H1 (cell line): Measurements from ENCODE around the gene EGR1. TPM values are rescaled to one million over a fixed set of nuclear protein-coding genes. Genes with fewer than 3 reads are reported as not detected.
A peak's percentile ranks its signal among the peaks of the same experiment; 100 is the strongest.

Source experiments
- CTCF ChIA-PET: fragments of 300-600 bp; sonication (Branson Sonifier 250); formaldehyde crosslinking; loops from one replicate; lab custom pipeline; 2021; ENCODE audit not compliant: partially characterized antibody; lab: Charles Lee
- POLR2A ChIA-PET: fragments of 300-600 bp; sonication (Branson Sonifier 250); formaldehyde crosslinking; loops from one replicate; lab custom pipeline; 2021; ENCODE audit warnings: inconsistent platforms; ENCODE audit not compliant: partially characterized antibody; lab: Charles Lee
- DNase-seq, 2 experiments: peaks; one replicate each; pipeline versions ENCODE4 v3.0.0 to v3.0.0-alpha.2; 2010 to 2022; ENCODE audit warnings: low spot score in 2 of 2, low read depth in 1 of 2, mixed read lengths in 1 of 2
- FAIRE-seq: peaks from 2 replicates; lab custom pipeline; 2011; peaks lifted over from hg19 to GRCh38; lab: Jason Lieb, UNC
- H2AFZ ChIP-seq: 2 replicates; pipeline ENCODE4 v1.8.1; 2012; ENCODE audit warnings: low read length, inconsistent platforms
- H2AK5ac ChIP-seq: 2 replicates; pipeline ENCODE4 v1.6.1; 2013; ENCODE audit warnings: low read depth, low read length
- H2BK120ac ChIP-seq: replicated peaks from 2 replicates; pipeline ENCODE3; 2013; ENCODE audit warnings: low read depth, low read length, inconsistent platforms
- H2BK12ac ChIP-seq: 2 replicates; pipeline ENCODE4 v1.6.1; 2013; ENCODE audit warnings: low read depth, low read length
- H2BK15ac ChIP-seq: 2 replicates; pipeline ENCODE4 v1.6.1; 2013; ENCODE audit warnings: low read length
- H2BK20ac ChIP-seq: 2 replicates; pipeline ENCODE4 v1.6.1; 2013; ENCODE audit warnings: low read length
- H2BK5ac ChIP-seq: 2 replicates; pipeline ENCODE4 v1.6.1; 2013; ENCODE audit warnings: low read depth, low read length
- H3K14ac ChIP-seq: 2 replicates; pipeline ENCODE4 v1.6.1; 2013; ENCODE audit warnings: inconsistent platforms; ENCODE audit not compliant: insufficient read length
- H3K18ac ChIP-seq: 2 replicates; pipeline ENCODE4 v1.6.1; 2013; ENCODE audit warnings: low read length; ENCODE audit errors: extremely low read depth
- H3K23ac ChIP-seq: 2 replicates; pipeline ENCODE4 v1.6.1; 2013; ENCODE audit warnings: inconsistent platforms; ENCODE audit not compliant: insufficient read length
- H3K23me2 ChIP-seq: 2 replicates; pipeline ENCODE4 v1.6.1; 2013; ENCODE audit warnings: low read depth, low read length
- H3K27ac ChIP-seq: 2 replicates; pipeline ENCODE4 v1.6.1; 2011; ENCODE audit warnings: low read depth, low read length, inconsistent platforms
- H3K27me3 ChIP-seq, 4 experiments: replicated peaks in 1 of 4; 1 replicate in 1 of 4; 2 replicates in 3 of 4; pipeline versions ENCODE4 v1.6.1 to v1.8.1; 2011 to 2013; ENCODE audit warnings: low read length in 3 of 4, mild to moderate bottlenecking in 3 of 4, inconsistent platforms in 2 of 4, mixed read lengths in 2 of 4, moderate library complexity in 1 of 4; ENCODE audit not compliant: control insufficient read depth in 3 of 4, insufficient read depth in 3 of 4; ENCODE audit errors: extremely low read depth in 1 of 4
- H3K36me3 ChIP-seq, 4 experiments: 2 replicates each; pipeline versions ENCODE4 v1.6.1 to v1.8.1; 2011 to 2013; ENCODE audit warnings: mild to moderate bottlenecking in 4 of 4, low read length in 3 of 4, moderate library complexity in 2 of 4, control low read depth in 1 of 4, inconsistent platforms in 1 of 4; ENCODE audit not compliant: insufficient read depth in 4 of 4, control insufficient read depth in 2 of 4
- H3K4ac ChIP-seq: replicated peaks from 2 replicates; pipeline ENCODE3; 2013; ENCODE audit warnings: low read length, low read depth, mixed read lengths, inconsistent platforms; ENCODE audit not compliant: insufficient read length
- H3K4me1 ChIP-seq, 4 experiments: replicated peaks in 1 of 4; 1 replicate in 1 of 4; 2 replicates in 3 of 4; pipeline versions ENCODE4 v1.6.1 to v1.8.1; 2011 to 2013; ENCODE audit warnings: low read length in 3 of 4, inconsistent platforms in 2 of 4, mixed read lengths in 1 of 4; ENCODE audit not compliant: insufficient read depth in 4 of 4, control insufficient read depth in 3 of 4
- H3K4me2 ChIP-seq, 2 experiments: 2 replicates each; pipeline versions ENCODE4 v1.6.1 to v1.8.1; 2011 to 2013; ENCODE audit warnings: low read depth in 2 of 2, low read length in 2 of 2, control low read depth in 1 of 2, inconsistent platforms in 1 of 2, mild to moderate bottlenecking in 1 of 2; ENCODE audit not compliant: insufficient read depth in 1 of 2
- H3K4me3 ChIP-seq, 4 experiments: fragments of 200-600, 300-600 bp in 1 of 4; sonication (generic), shearing (Covaris generic), sonication (Bioruptor Twin) in 1 of 4; 2 replicates each; pipeline versions ENCODE4 v1.5.1 to v1.8.1; 2011 to 2016; ENCODE audit warnings: low read length in 4 of 4, low read depth in 3 of 4, control low read depth in 2 of 4, inconsistent platforms in 2 of 4, mild to moderate bottlenecking in 2 of 4, mixed read lengths in 1 of 4, moderate library complexity in 1 of 4; ENCODE audit not compliant: insufficient read depth in 2 of 4; ENCODE audit errors: extremely low read depth in 1 of 4
- H3K56ac ChIP-seq: replicated peaks from 2 replicates; pipeline ENCODE3; 2013; ENCODE audit warnings: low read depth, mild to moderate bottlenecking, mixed read lengths, low read length, inconsistent platforms; ENCODE audit not compliant: insufficient read length
- H3K79me1 ChIP-seq: 2 replicates; pipeline ENCODE4 v1.6.1; 2013; ENCODE audit warnings: low read depth, low read length, control low read depth
- H3K79me2 ChIP-seq, 2 experiments: 2 replicates each; pipeline versions ENCODE4 v1.6.1 to v1.8.1; 2012 to 2013; ENCODE audit warnings: low read length in 2 of 2, mild to moderate bottlenecking in 2 of 2, inconsistent platforms in 1 of 2; ENCODE audit not compliant: insufficient read depth in 2 of 2, control insufficient read depth in 1 of 2
- H3K9ac ChIP-seq, 4 experiments: replicated peaks in 1 of 4; 1 replicate in 1 of 4; 2 replicates in 3 of 4; pipeline versions ENCODE4 v1.6.1 to v1.8.1; 2011 to 2013; ENCODE audit warnings: low read depth in 3 of 4, low read length in 3 of 4, control low read depth in 2 of 4, mild to moderate bottlenecking in 2 of 4, moderate library complexity in 2 of 4, inconsistent platforms in 1 of 4; ENCODE audit errors: extremely low read depth in 1 of 4
- H3K9me3 ChIP-seq, 2 experiments: 2 replicates each; pipeline versions ENCODE4 v1.6.1 to v1.8.1; 2012 to 2013; ENCODE audit warnings: mild to moderate bottlenecking in 2 of 2, moderate library complexity in 2 of 2, control low read depth in 1 of 2, inconsistent platforms in 1 of 2, low read depth in 1 of 2, low read length in 1 of 2, mixed read lengths in 1 of 2; ENCODE audit not compliant: insufficient read depth in 2 of 2
- H4K20me1 ChIP-seq, 2 experiments: replicated peaks in 1 of 2; 2 replicates each; pipeline versions ENCODE3 to v1.8.1; 2011 to 2013; ENCODE audit warnings: inconsistent platforms in 2 of 2, low read length in 2 of 2, mild to moderate bottlenecking in 1 of 2; ENCODE audit not compliant: insufficient read depth in 2 of 2, control insufficient read depth in 1 of 2
- H4K5ac ChIP-seq: 2 replicates; pipeline ENCODE4 v1.6.1; 2013; ENCODE audit warnings: low read length, low read depth, mixed read lengths, inconsistent platforms; ENCODE audit not compliant: insufficient read length
- H4K8ac ChIP-seq: 2 replicates; pipeline ENCODE4 v1.8.0; 2013; ENCODE audit warnings: mild to moderate bottlenecking, moderate library complexity, low read length, inconsistent platforms; ENCODE audit not compliant: insufficient read depth; ENCODE audit errors: extremely low read depth
- H4K91ac ChIP-seq: replicated peaks from 2 replicates; pipeline ENCODE3; 2013; ENCODE audit warnings: low read length, mixed read lengths, inconsistent platforms; ENCODE audit not compliant: insufficient read length
- ATF2 ChIP-seq: IDR thresholded peaks from 2 replicates; pipeline ENCODE4 v1.6.1; 2012; ENCODE audit warnings: low read length, inconsistent platforms
- KDM5A ChIP-seq: fragments of 200-600 bp; IDR thresholded peaks from 2 replicates; pipeline ENCODE4 v1.7.1; 2012; ENCODE audit warnings: mild to moderate bottlenecking, low read length, inconsistent platforms, mixed read lengths
- POLR2A ChIP-seq, 2 experiments: IDR thresholded peaks; 1 replicate in 1 of 2; 2 replicates in 1 of 2; pipeline ENCODE4 v1.6.1; 2011; ENCODE audit warnings: low read depth in 2 of 2, low read length in 2 of 2, mild to moderate bottlenecking in 2 of 2; ENCODE audit errors: control extremely low read depth in 1 of 2
- RAD21 ChIP-seq, 2 experiments: IDR thresholded peaks in 1 of 2; conservative IDR thresholded peaks in 1 of 2; 2 replicates each; pipeline ENCODE4 v1.6.1; 2011; ENCODE audit warnings: low read depth in 2 of 2, low read length in 2 of 2, improper control_type of control experiment in 1 of 2, inconsistent platforms in 1 of 2, mild to moderate bottlenecking in 1 of 2, moderate library complexity in 1 of 2
- ZNF274 ChIP-seq: IDR thresholded peaks from 2 replicates; pipeline ENCODE4 v1.7.0; 2012; ENCODE audit warnings: low read length, borderline replicate concordance; ENCODE audit errors: extremely low read depth
- WGBS, 2 experiments: shearing (Covaris generic) in 1 of 2; methylation state at CpG; one replicate each; pipeline versions ENCODE4 v1.1.6 to v1.1.7; 2013 to 2015; ENCODE audit warnings: low lambda C conversion rate in 2 of 2, mixed read lengths in 2 of 2, inconsistent platforms in 1 of 2, low coverage in 1 of 2, missing lambda C conversion rate in 1 of 2; ENCODE audit not compliant: insufficient replicate concordance in 2 of 2, insufficient coverage in 1 of 2, insufficient read length in 1 of 2; ENCODE audit errors: extremely low coverage in 1 of 2, missing lambda C conversion rate in 1 of 2; 5-methylcytosine and 5-hydroxymethylcytosine counted together
- polyA plus RNA-seq, 7 experiments: library from polyadenylated mRNA; depleted of rRNA in 3 of 7; stranded (reverse) in 5 of 7; unstranded in 2 of 7; fragments of >200 nt in 5 of 7; fragments of 200-250 nt in 2 of 7; gene quantifications; 1 replicate in 5 of 7; 2 replicates in 1 of 7; 4 replicates in 1 of 7; pipeline versions ENCODE4 v1.2.1 to v1.2.3, GENCODE V29; 2011 to 2013; ENCODE audit warnings: missing spikeins in 2 of 7, mixed read lengths in 2 of 7
- total RNA-seq: library from RNA; stranded (reverse); fragmentation: NEBNext Ultra II Directional; extraction: Animal tissue kit (Norgen Biotek cat#: 25700); gene quantifications from 2 replicates; pipeline ENCODE4 v1.2.1, GENCODE V29; 2021
- TF ChIP-seq, protein P1 (sequence below), 3 experiments: IDR thresholded peaks; 1 replicate in 2 of 3; 2 replicates in 1 of 3; pipeline versions ENCODE4 v1.5.1 to v1.6.1; 2011; ENCODE audit warnings: low read length in 3 of 3, mild to moderate bottlenecking in 3 of 3, inconsistent platforms in 2 of 3, low read depth in 1 of 3, moderate library complexity in 1 of 3; ENCODE audit not compliant: insufficient read depth in 1 of 3; ENCODE audit errors: control extremely low read depth in 1 of 3

Gene EGR1
- total and polyA plus RNA-seq, 2 of the 8 experiments (the other 6 are each of a cell fraction or from before 2014, with no cell fraction given): 16.2 to 35.5 TPM

DNA sequence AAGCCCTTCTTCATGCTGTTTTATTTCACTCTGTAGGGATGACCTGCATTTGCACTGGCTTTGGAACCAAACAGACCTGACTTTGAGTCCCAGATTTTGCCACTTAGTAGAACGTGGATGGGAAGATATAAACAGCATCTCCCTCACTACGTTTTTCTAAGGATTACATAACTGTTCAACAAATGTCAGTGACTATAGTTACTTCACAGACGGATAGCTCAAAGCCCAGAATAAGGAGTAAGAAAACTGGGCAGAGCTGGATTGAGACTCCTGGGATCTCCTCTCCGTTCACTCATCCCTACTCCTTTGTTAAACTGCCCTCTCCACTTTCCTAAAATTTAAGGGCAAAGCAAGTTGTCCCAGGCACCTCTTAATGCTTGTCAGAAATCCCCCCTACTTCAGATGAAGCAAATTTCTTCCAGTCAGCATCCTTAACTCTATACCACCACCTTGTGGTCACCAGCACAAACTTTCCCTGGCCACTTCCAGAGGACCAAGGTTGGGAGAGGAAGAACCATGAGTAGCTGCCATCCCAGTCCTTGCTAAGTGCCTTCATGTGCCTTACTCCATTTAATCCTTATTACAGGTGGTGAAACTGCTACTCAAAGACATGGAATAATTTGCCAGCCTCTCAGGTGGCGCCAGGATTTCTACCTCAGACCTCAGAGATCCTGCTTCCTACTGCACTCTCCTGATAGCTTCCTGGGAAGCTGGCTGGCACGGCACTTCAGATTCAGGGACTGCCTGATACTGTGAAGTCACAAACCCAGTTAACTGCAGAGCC is 38.4 kb downstream of the EGR1 start:
- no peak overlapping the region for H3K4ac ChIP-seq
- H3K9me3 ChIP-seq: no peaks in the 10 kb centered on the region
- TF ChIP-seq, protein P1, sequence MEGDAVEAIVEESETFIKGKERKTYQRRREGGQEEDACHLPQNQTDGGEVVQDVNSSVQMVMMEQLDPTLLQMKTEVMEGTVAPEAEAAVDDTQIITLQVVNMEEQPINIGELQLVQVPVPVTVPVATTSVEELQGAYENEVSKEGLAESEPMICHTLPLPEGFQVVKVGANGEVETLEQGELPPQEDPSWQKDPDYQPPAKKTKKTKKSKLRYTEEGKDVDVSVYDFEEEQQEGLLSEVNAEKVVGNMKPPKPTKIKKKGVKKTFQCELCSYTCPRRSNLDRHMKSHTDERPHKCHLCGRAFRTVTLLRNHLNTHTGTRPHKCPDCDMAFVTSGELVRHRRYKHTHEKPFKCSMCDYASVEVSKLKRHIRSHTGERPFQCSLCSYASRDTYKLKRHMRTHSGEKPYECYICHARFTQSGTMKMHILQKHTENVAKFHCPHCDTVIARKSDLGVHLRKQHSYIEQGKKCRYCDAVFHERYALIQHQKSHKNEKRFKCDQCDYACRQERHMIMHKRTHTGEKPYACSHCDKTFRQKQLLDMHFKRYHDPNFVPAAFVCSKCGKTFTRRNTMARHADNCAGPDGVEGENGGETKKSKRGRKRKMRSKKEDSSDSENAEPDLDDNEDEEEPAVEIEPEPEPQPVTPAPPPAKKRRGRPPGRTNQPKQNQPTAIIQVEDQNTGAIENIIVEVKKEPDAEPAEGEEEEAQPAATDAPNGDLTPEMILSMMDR (IDR thresholded peaks at IDR 0.05; ENCODE audit: control extremely low read depth in 1 of 3, insufficient read depth in 1 of 3, low read depth in 1 of 3, low read length in 3 of 3): peak; percentile 55 to 90 (median 85)
- no peak for TF ChIP-seq KDM5A
- 0 out of 3 replicates have a peak, but pooled peaks of 1 of the 2 experiments have one; percentile 33 for TF ChIP-seq POLR2A (IDR thresholded peaks at IDR 0.05; ENCODE audit: control extremely low read depth in 1 of 2, low read depth in 2 of 2, low read length in 2 of 2)
- TF ChIP-seq ZNF274: no peak
- peak; percentile 46; the same call in 1 of the 2 replicates for TF ChIP-seq ATF2
- TF ChIP-seq RAD21 (IDR thresholded peaks at IDR 0.05 in 1 of 2, conservative IDR thresholded peaks at IDR 0.05 in 1 of 2; ENCODE audit: low read depth in 2 of 2, low read length in 2 of 2): peak; percentile 85 to 88

More for the DNA sequence above, 38.4 kb downstream of the EGR1 start:
- Histone ChIP-seq H2BK5ac (no peak overlapping the region), H2BK12ac (no peak overlapping the region), H3K14ac (no peak overlapping the region), H3K4me3 (no peak overlapping the region), H3K23ac (no peak overlapping the region), H3K79me1 (no peaks in the 10 kb centered on the region), H4K8ac (no peak overlapping the region), H2BK20ac (no peak overlapping the region), H2AK5ac (no peak overlapping the region), H2BK15ac (no peak overlapping the region), H4K5ac (no peak overlapping the region), H4K91ac (no peak overlapping the region), H3K4me1 (no peaks in the 10 kb centered on the region), H3K9ac (no peak overlapping the region), H3K56ac (no peak overlapping the region), H3K27ac (no peak overlapping the region), H3K36me3 (peaks cover 10 to 22% (median 18%) of the 10 kb centered on the region in 4 experiments), H3K79me2 (no peaks in the 10 kb centered on the region), H3K4me2 (no peak overlapping the region), H2AFZ (no peak overlapping the region), H3K27me3 (no peaks in the 10 kb centered on the region), H3K23me2 (no peaks in the 10 kb centered on the region), H2BK120ac (no peak overlapping the region), H3K18ac (no peak overlapping the region), H4K20me1 (peaks cover 3 to 7% of the 10 kb centered on the region in 2 experiments)
- 42% methylated on average over 6 of the region's 6 CpGs; no CpG with 5 or more reads in 1 of the 2 experiments for WGBS, 2 experiments
- FAIRE-seq (peak; percentile 63), DNase-seq (no peak)
- ChIA-PET POLR2A (interaction anchor here (0.6 to 14.1 kb wide), 24 partner anchors 9 to 166 kb away, joined by 3 to 294 read pairs (median 8); partner anchors contain the start of genes EGR1, ETF1, FAM53C and REEP2), CTCF (interaction anchor here (0.7 to 15.9 kb wide), 31 partner anchors 8 to 355 kb away, joined by 3 to 532 read pairs (median 5); partner anchors contain the start of gene EGR1)
